ENCODE data around the gene LTO1. TPM values are rescaled to one million over a fixed set of nuclear protein-coding genes. Genes with fewer than 3 reads are reported as not detected.

Gene LTO1
- total RNA-seq, 1 experiment from 2014 or later = 37.5 TPM

DNA sequence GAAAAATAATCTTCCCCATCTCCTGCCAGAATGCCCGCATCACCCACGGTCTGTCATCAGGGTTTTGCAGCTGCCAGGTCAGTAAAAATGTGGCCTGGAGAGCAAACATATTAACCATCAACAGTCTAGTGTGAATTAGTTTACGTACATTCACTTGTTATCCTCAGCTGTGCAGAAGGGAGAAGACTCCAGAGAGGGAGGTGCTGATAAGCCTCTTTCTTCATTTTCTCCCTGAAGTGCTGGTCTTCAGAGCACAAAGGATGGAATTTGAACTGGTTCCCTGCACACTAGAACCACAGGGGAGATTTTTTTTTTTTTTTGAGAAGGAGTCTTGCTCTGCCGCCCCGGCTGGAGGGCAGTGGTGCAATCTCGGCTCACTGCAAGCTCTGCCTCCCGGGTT lies 20.4 kb upstream of the LTO1 start:
- H3K36me3 ChIP-seq (ENCODE audit: low read depth, low read length) = no peaks in the 10 kb centered on the region
- TF ChIP-seq EZH2phosphoT487 (IDR thresholded peaks at IDR 0.05; ENCODE audit: borderline replicate concordance, low read length) = no peak
- TF ChIP-seq EZH2 (IDR thresholded peaks at IDR 0.05; ENCODE audit: low read length, unreplicated experiment) = no peak
- TF ChIP-seq, protein P1, sequence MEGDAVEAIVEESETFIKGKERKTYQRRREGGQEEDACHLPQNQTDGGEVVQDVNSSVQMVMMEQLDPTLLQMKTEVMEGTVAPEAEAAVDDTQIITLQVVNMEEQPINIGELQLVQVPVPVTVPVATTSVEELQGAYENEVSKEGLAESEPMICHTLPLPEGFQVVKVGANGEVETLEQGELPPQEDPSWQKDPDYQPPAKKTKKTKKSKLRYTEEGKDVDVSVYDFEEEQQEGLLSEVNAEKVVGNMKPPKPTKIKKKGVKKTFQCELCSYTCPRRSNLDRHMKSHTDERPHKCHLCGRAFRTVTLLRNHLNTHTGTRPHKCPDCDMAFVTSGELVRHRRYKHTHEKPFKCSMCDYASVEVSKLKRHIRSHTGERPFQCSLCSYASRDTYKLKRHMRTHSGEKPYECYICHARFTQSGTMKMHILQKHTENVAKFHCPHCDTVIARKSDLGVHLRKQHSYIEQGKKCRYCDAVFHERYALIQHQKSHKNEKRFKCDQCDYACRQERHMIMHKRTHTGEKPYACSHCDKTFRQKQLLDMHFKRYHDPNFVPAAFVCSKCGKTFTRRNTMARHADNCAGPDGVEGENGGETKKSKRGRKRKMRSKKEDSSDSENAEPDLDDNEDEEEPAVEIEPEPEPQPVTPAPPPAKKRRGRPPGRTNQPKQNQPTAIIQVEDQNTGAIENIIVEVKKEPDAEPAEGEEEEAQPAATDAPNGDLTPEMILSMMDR (conservative IDR thresholded peaks at IDR 0.05; ENCODE audit: low read depth, low read length) = no peak
- peaks cover 15% of the 10 kb centered on the region for H3K4me1 ChIP-seq (ENCODE audit: insufficient read depth, low read length)
- ATAC-seq (no peak), DNase-seq (no peak)
- ChIA-PET CTCF (interaction anchor here (0.7 to 0.8 kb wide), 2 partner anchors 12 to 25 kb away, joined by 3 to 4 read pairs; no protein-coding TSS in a partner anchor), POLR2A (ENCODE audit: unreplicated experiment) (no interaction called here)
- no peaks in the 10 kb centered on the region for H3K27me3 ChIP-seq (ENCODE audit: low read length)
- no peaks in the 10 kb centered on the region for H3F3A ChIP-seq (ENCODE audit: low read length, unreplicated experiment)
- no peak overlapping the region for H3K4me2 ChIP-seq (ENCODE audit: low read length)
- H4K20me1 ChIP-seq (ENCODE audit: low read length) = no peaks in the 10 kb centered on the region
- no TSS peak for BruUV-seq (replicated peaks)
- intact Hi-C loops (cut with micrococcal nuclease) = no loop called here
- no peak overlapping the region for H3K27ac ChIP-seq (ENCODE audit: low read length)
- no peak overlapping the region for H3K4me3 ChIP-seq (ENCODE audit: low read length)
- no peaks in the 10 kb centered on the region for H3K79me2 ChIP-seq (ENCODE audit: low read length)
- H2AFZ ChIP-seq (ENCODE audit: low read length) = no peak overlapping the region
- no peak overlapping the region for H3K9ac ChIP-seq (ENCODE audit: low read length)
- H3K9me2 ChIP-seq (replicated peaks; ENCODE audit: low read length) = no peaks in the 10 kb centered on the region
- no peaks in the 10 kb centered on the region for H3K9me3 ChIP-seq (ENCODE audit: low read length)

DNA sequence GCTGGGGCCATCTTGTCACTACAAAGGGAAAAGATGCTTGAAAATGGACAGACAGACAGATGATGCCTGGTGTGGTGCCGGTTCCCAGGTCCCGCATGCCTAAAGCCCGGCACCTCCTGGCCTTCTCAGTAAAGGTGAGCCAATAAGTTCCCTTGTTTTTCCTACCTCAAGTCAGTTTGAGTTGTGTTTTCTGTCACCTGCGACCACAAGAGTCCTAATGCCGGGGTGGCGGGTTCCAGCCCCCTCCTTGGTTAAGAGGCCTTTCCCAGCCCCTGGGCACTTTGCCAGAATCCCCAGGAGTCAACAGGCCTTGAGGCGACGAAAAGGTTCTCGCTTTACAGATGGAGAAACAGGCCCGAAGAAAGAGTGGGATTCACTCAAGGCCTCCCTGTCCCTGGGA lies 19.6 kb upstream of the LTO1 start:
- Histone ChIP-seq H2AFZ (ENCODE audit: low read length) (no peak overlapping the region), H3K4me3 (ENCODE audit: low read length) (no peak overlapping the region), H3K9ac (ENCODE audit: low read length) (no peak overlapping the region), H3K4me1 (ENCODE audit: insufficient read depth, low read length) (peaks cover 11% of the 10 kb centered on the region; the same call in 1 of the 2 replicates), H3K36me3 (ENCODE audit: low read depth, low read length) (no peaks in the 10 kb centered on the region), H3K27ac (ENCODE audit: low read length) (no peak overlapping the region), H3F3A (ENCODE audit: low read length, unreplicated experiment) (no peaks in the 10 kb centered on the region), H3K4me2 (ENCODE audit: low read length) (no peak overlapping the region), H3K79me2 (ENCODE audit: low read length) (no peaks in the 10 kb centered on the region), H3K9me2 (replicated peaks; ENCODE audit: low read length) (no peaks in the 10 kb centered on the region), H4K20me1 (ENCODE audit: low read length) (no peaks in the 10 kb centered on the region), H3K9me3 (ENCODE audit: low read length) (no peaks in the 10 kb centered on the region), H3K27me3 (ENCODE audit: low read length) (no peaks in the 10 kb centered on the region)
- intact Hi-C loops (cut with micrococcal nuclease) = no loop called here
- no peak for ATAC-seq
- ChIA-PET POLR2A (ENCODE audit: unreplicated experiment) (no interaction called here), CTCF (no interaction called here)
- DNase-seq = no peak
- no TSS peak for BruUV-seq (replicated peaks)
- TF ChIP-seq, protein P1 (conservative IDR thresholded peaks at IDR 0.05; ENCODE audit: low read depth, low read length) = no peak
- TF ChIP-seq EZH2 (IDR thresholded peaks at IDR 0.05; ENCODE audit: low read length, unreplicated experiment) = no peak

GRCh38 chr11:69692422-69692821 lies 17.3 kb upstream of the LTO1 start:
- Histone ChIP-seq H3K27me3 (ENCODE audit: low read length) (no peaks in the 10 kb centered on the region), H3F3A (ENCODE audit: low read length, unreplicated experiment) (no peaks in the 10 kb centered on the region), H3K4me1 (ENCODE audit: insufficient read depth, low read length) (peaks cover 21% of the 10 kb centered on the region), H2AFZ (ENCODE audit: low read length) (no peak overlapping the region), H3K36me3 (ENCODE audit: low read depth, low read length) (no peaks in the 10 kb centered on the region), H3K4me3 (ENCODE audit: low read length) (no peak overlapping the region), H3K27ac (ENCODE audit: low read length) (no peak overlapping the region), H4K20me1 (ENCODE audit: low read length) (no peaks in the 10 kb centered on the region), H3K9me2 (replicated peaks; ENCODE audit: low read length) (no peaks in the 10 kb centered on the region), H3K9me3 (ENCODE audit: low read length) (no peaks in the 10 kb centered on the region), H3K79me2 (ENCODE audit: low read length) (no peaks in the 10 kb centered on the region), H3K9ac (ENCODE audit: low read length) (no peak overlapping the region), H3K4me2 (ENCODE audit: low read length) (no peak overlapping the region)
- intact Hi-C loops (cut with micrococcal nuclease) = no loop called here
- TF ChIP-seq EZH2phosphoT487 (IDR thresholded peaks at IDR 0.05; ENCODE audit: borderline replicate concordance, low read length) = no peak
- TF ChIP-seq, protein P1 (conservative IDR thresholded peaks at IDR 0.05; ENCODE audit: low read depth, low read length) = no peak
- TF ChIP-seq EZH2 (IDR thresholded peaks at IDR 0.05; ENCODE audit: low read length, unreplicated experiment) = no peak
- POLR2A ChIA-PET (ENCODE audit: unreplicated experiment) = no interaction called here
- CTCF ChIA-PET = no interaction called here
- no peak for ATAC-seq
- DNase-seq = no peak
- BruUV-seq (replicated peaks) = no TSS peak

All from PC-3 (cell line).